Measurements from ENCODE around the gene VAMP8.
"Not testable (repeated sequence)": the region's sequence is repeated elsewhere in the genome, so short reads cannot be mapped to it uniquely, and the experiment has no call there.

Gene VAMP8

DNA sequence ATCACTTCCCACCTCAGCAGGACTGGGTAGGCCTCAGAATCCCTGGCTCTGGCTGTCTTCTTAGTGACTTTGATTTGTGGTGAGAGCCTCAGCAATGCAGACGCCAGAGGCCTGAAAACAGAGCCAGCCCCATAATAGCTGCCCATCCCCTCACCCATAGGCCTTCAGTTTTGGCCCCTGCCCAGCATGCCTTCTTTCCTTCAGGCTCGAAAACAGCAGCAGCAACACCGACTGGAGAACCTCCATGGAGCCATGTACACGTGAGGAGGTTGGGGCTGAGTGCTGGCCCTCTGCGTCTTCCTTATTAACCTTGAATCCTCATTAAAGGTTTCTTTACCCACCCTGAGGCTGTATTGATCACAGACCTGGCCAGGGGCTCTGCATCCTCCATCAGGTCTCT is 19.9 kb downstream of the VAMP8 start:
- DNase-seq (ENCODE audit: low read depth in 1 of 2, low spot score in 1 of 2): no peak

DNA sequence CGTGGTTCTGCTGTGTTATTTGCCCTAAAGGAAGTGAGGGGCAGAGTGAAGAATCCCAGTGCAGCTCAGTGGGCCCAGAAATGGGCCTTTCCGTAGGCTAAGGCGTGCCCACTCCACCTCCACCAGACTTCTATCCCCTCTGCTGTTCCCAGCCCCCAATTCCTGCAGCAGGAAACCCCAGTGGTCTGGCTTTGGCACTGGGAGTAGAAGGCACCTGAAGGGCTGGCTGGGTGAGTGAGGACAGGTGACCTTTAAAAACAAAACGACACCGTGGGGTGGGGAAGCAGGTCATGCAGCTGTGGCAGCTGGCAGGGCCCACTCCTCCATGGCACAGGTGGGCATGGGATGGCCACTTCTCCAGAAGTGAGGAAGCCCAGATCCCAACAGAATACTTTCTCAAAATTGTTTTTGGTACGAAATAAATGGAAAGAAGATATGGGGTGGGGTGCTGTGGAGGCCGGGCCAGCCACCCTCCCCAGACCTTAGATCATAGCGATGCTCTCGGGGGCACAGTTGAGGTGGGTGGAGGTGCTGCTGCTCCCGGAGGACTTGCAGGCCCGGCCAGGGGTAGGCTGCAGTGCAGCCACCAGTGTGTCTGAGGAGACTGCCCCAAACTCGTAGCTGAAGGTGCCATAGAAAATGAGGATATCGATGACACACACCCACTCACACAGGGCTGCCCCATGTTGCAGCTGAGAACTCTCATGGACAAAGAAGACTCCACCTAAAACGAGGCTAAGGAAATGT is 21.4 kb downstream of the VAMP8 start:
- DNase-seq (ENCODE audit: low read depth in 1 of 2, low spot score in 1 of 2): no peak

GRCh38 chr2:85599468-85600234 is 22.3 kb downstream of the VAMP8 start:
- DNase-seq (ENCODE audit: low read depth in 1 of 2, low spot score in 1 of 2): no peak

DNA sequence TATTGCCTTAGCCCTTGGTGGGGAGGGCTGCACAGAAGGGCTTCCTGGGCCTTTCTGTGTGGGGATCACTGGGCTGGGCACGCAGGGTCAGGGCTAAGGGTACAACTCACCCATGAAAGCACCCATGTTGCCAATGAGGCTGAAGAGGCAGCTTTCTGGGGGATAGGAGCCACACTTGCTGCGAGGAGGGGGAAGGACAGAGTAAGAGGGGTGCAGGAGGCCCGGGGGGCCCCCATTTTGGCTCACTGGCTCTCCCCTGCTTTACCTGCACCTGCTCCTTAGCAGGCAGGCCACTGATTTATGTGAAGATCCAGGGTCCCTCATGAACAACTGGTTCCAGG is 22.8 kb downstream of the VAMP8 start:
- no peak for DNase-seq (ENCODE audit: low read depth in 1 of 2, low spot score in 1 of 2)

DNA sequence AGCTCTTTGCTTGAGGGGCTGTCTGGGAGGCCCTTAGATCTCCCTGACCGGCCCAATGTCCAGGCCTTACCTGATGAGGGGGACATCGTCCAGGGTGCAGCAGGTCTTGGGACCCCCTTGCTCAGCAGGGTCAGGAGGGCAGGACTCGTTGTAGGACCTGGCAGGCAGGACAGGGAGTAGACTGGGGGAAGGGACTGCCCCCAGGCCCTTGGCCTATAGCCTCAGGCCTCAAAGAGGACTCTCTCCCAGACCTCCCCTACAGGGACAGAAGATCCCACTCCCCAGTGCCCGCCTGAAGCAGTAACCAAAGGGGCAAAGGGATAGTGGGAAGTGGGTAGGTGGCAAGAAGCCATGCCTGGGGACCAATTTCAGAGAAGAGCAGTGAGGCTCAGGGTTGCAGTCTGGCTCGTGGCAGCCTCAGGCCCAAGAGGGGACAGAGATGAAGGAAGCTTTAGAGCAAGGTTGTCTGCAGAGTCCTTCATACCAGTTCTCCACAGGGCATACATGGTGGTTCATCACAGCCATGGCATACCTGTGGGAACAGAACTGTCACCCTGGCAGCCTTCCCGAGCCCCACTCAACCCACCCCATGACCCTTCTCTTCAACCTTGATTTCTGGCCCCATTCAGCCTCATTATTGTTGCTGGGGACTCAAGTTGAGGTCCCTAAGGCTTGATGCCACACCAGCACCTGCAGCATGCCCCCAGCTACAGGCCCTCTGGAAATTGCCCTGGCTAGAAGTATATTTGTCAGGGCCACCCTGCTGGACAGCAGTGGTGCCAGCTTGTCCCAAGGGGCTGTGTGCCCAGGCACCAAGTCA is 23.8 kb downstream of the VAMP8 start:
- DNase-seq (ENCODE audit: low read depth in 1 of 2, low spot score in 1 of 2): no peak

DNA sequence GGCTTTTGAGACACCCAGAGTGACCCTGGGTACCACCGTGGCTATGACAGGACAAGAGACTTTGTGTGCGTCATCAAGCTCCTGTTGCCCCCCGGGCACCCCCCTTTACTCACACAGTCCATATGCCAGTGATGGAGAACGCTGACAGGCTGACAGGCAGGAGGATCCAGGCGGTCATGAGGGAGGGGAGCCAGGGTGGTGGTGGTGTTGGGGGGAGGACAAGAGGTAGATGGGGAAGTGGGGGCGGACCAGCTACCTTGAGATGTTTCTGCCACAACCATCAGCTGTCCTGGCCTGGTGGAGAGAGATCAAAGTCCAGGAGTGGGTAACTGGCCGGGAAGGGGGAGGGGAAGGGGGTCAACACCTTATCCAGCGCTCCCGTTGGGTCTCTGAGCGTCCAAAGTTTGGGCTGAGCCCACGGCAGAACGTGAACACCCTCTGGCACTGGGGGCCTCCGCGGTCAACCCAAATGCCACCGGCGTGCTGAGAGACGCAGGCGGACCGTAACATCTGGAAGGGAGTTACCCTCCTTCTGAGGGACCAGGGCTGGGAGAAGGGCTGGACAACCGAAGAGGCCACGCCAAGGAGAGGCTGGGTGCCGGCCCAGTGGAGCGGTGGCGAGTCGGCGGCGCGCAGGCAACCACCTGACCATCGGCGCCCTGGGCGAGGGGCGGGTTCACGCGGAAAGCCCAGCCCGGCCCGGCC is 24.5 kb downstream of the VAMP8 start:
- DNase-seq (ENCODE audit: low read depth in 1 of 2, low spot score in 1 of 2): no peak

DNA sequence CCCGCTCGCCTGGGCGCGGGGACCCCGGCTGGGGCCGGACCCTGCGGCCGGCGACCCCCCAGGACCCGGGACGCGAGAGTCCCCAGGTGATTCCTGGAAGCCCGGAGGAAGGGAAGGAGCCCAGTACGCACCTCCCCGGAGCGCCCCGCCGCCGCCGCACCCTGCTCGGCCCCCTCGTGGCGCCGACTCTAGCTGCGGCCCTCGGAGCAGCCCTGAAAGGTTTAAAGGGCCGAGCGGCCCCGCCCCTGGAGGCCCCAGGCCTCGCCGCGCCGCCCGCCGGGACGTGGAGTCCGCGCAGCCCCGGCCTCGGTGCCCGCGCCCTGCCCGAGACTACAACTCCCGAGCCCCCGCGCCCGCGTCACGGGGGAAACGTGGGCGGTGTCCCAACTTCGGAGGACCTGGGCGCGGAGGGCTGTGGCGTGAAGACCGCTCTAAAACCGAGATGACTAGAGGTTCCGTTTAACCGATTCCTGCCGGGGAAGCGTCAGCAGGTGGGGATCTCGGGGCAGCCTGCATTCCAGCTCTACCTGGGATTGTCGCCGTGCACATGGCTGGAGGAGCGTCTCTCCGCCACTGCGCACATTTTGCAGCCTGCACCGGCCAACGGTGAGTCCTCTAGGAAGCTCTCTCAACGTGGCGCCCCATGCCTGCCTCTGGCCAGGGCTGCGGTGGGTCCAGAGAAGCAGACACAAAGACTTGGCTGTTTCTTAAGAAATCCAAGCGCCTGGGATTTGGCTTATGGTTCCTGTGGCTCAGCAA is 25.3 kb downstream of the VAMP8 start, which contains the start of gene TMEM150A:
Gene TMEM150A (minus strand): TSS at position 223 of the 759 bp plus-strand sequence. CDS start 750 bp downstream, outside the sequence.
- DNase-seq (ENCODE audit: low read depth in 1 of 2, low spot score in 1 of 2): peak; percentile 73 to 85

DNA sequence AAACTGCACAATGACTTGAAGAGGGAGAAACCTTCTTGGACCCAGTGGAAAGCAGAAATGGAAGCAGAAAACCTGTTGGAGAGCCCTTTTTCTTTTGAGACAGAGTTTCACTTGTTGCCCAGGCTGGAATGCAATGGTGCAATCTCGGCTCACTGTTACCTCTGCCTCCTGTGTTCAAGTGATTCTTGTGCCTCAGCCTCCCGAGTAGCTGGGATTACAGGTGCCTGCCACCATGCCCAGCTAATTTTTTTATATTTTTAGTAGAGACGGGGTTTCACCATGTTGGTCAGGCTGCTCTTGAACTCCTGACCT is 26.7 kb downstream of the VAMP8 start:
- not testable (repeated sequence) for DNase-seq (ENCODE audit: low read depth in 1 of 2, low spot score in 1 of 2)

DNA sequence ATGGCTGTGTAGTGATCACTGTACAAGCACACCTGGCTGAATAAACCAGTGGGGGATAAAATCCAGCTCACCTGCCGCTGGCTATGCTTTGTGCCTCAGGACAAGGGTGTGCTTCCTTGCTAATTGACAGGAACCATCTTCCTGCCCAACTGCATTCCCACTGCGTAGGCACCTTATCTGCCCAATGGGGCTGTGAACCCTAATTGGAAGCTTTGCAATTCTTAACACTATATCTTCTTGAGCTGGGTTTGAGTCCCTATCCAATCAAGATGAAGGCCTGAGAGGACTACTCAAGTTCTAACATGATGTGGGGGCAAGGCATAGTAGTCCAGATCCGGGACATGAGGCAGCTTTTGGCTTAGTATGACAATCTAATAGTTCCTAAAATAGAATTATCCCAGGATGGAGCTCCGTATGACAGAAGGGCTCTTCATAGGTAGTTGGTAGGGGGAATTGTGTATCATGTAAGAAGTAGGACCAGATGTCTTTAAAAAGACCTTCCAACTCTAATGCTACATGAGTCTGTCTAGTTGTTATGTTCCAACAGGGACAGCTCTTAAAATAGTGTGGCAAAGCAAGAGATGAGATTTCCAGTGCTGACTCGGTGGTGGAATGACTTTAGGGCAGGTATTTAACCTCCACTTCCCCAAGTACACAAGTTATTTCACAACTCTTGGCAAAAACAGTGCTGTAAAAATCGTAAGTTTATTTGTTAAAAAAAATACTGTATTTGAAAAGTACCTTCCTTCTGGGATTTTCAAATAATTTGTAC is 27.4 kb downstream of the VAMP8 start:
- DNase-seq (ENCODE audit: low read depth in 1 of 2, low spot score in 1 of 2): no peak

DNA sequence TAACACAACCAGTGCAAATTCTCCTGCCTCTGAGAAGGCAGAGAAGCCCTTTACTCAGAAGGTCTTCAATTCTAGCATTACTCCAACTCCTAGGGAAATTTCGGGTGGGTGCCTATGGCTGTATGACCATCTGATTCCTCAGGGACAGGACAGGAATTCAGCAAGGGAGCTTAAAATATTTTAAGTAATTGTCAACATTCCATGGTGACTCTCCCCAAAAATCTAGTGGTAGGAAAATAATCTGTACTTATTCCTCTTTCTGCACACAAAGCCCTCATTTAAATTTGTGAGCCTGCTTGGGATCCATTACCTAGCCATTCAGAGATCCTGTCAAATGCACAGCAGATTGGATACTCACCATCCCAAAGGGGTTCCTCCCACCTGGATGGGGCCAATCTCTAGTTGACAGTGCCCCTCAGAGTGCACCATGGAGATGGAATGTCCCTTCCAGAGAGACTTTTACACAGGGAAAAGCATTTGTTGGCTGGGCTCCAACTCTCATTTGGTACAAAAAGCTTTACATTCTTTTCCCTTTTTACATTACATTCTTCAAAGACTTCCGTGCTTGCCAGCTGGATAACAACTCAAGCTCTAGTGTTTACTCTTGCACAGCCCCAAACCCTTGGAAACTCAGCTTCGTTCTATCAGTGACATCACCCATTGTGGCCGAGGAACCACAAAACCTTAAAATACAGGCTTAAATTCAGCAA is 28.2 kb downstream of the VAMP8 start:
- no peak for DNase-seq (ENCODE audit: low read depth in 1 of 2, low spot score in 1 of 2)

DNA sequence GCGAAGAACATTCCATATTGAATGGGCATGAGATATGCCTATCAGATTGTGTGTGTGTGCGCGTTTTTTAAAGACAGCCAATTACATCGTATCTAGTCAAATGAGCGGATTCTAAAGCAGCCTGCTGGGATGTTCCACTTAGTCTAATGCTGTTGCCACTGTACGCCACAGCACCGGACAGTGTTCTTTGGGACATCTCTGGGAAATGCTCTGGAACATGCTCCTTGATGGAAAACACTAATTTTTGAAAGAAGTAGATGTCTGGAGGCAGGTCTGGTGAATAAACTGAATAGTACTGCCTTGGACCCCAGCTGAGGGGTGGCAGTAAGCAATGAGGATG is 28.7 kb downstream of the VAMP8 start:
- DNase-seq (ENCODE audit: low read depth in 1 of 2, low spot score in 1 of 2): no peak

DNA sequence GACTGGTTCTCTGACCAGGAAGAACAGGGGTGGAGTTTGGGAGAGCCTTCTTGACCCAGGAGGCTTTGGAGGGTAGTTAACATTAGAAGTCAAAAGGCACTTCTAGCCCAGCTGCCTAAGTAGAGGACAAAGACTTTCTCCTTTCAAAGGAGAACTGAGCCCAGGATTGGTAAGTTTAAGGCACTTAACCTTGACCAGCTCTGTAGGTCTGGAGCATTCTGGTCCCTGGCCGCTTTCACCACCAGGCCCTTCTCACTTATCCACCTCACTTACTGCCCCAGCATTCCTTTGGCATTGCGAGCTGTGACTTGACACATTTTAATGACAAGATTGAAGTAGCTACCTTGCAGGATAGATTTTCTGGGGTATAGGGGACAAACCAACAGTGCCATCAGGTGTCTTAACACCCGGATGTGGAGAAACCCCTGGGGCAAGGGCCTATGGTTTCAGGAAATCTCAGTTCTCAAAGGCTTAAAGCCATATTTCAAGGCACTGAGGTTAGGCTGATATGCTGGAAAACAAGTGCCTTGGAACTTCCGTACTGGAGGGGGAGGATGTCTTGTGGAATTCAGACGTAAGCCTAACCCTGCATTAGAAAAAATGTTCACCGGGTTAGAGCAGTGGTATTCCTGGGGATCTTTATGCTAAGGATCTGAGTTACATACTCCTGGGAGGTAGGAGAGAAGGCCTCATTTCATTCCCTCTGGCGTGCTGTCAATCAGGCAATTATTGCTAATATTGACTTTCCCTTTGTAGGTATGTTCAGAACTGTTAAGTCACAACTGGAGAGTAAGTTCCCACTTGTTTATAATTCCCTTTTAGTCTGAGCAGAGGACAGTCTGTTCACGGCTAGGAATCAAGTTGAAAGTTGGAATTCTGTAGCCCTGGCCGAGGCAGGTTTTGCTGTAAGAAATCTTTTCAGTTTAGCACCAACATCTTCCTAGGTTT is 30.2 kb downstream of the VAMP8 start:
- no peak for DNase-seq (ENCODE audit: low read depth in 1 of 2, low spot score in 1 of 2)

DNA sequence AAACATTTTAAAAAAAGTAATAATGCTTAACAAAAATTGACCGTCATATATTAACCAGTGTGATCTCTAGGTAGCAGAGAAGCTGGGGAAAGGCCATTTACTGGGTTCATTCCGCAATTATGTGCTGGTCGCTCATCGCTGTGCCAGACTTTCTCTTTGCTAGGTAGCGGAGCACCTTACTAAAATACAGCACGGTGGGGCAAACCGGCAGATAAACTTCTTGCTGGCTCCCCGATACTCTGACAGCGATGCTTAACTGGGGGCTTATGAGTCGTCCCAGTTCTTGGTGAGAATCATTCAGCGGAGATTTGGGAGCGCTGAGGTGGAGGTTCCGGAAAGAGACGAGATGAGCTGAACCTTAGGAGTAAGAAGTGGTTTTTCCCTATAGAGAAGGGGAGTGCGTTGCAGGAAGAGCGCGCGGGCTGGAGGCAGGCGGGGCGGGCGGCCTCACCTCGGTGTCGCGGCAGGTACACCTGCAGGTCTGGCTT is 33.9 kb downstream of the VAMP8 start:
- DNase-seq (ENCODE audit: low read depth in 1 of 2, low spot score in 1 of 2): no peak

DNA sequence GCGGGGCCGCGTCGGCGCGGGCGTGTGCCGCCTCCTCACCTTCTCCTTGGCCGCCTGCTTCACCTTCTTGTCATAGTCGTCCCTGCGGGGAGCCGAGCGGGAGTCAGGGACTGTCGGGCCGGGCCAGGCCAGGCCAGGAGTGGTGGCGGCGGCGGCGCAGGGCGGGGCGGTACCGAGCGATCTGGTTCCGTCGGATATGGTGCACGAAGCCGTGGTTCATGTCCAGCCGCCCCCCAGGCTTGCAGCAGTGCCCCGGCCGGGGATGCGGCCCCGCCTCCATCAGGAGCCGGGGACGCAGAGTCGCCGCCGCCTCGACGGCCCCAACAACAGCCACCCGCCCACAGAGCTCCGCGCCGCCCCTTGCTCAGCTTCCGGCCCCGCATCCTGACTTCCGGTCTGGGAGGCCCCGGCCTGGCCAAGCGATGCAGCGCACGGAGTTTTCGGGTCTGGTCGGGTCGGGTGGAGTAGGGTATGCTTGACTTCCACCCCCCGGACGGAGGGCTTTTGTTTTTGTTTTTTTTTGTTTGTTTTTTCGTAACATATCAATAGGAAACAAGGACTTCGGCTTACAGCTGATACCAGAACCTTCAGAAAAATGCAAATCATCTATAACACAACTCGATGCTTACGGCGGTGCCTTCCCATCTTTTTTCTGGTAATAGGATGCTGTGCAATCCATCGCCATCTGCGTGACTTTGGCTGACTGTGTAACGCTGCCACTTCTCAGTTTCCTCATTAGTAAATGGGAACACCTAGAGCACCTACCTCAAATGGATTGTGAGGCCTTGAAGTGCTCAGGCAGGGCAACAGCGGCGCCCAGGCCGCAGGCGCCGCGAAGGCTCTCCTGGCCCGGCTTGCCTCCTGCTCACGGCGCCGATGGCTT is 34.6 kb downstream of the VAMP8 start, which contains the start of gene C2orf68:
Gene C2orf68 (minus strand): TSS at position 362 of the 883 bp plus-strand sequence. CDS start 82 bp downstream, at position 280.
- DNase-seq (ENCODE audit: low read depth in 1 of 2, low spot score in 1 of 2): peak; percentile 63 to 76

- DNase-seq (ENCODE audit: low read depth in 1 of 2, low spot score in 1 of 2): no peak
Observed at GRCh38 chr2:85613717-85614515, 36.5 kb downstream of the VAMP8 start.

DNA sequence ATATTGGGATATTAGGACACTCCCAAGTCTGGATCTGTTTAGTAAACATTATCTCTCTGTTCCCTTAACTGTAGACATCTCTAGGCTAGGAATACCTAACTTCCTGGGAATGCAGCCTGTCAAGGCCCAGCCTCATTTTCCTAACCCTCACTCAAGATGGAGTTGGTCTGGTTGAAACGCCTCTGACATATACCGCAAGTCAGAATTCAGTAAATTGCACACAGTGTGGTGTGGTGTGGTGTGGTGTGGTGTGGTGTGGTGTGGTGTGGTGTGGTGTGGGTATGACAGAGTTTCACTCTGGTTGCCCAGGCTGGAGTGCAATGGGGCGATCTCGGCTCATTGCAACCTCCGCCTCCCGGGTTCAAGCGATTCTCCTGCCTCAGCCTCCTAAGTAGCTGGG is 37.4 kb downstream of the VAMP8 start:
- not testable (repeated sequence) for DNase-seq (ENCODE audit: low read depth in 1 of 2, low spot score in 1 of 2)

All from stimulated activated CD4-positive, alpha-beta T cell treated with anti-CD3 and anti-CD28 coated beads, Interleukin-15, amount 100 ng/mL, for 1 hour (primary cell).